H9 (cell line): ENCODE results near the gene F13A1. TPM values are rescaled to one million over a fixed set of nuclear protein-coding genes. Genes with fewer than 3 reads are reported as not detected.

Experiments
- DNase-seq: peaks from one replicate; pipeline ENCODE4 v3.0.0-alpha.2; 2017
- H2AFZ ChIP-seq: one replicate; pipeline ENCODE4 v1.6.1; 2013; ENCODE audit warnings: mild to moderate bottlenecking, low read length, control low read depth, moderate library complexity
- H2AK5ac ChIP-seq: 2 replicates; pipeline ENCODE4 v1.6.1; 2013; ENCODE audit warnings: low read length, control low read depth, mixed read lengths; ENCODE audit not compliant: insufficient read length
- H2BK120ac ChIP-seq: one replicate; pipeline ENCODE4 v1.6.1; 2013; ENCODE audit warnings: low read depth, mild to moderate bottlenecking, low read length, control low read depth, inconsistent platforms; ENCODE audit not compliant: poor library complexity, severe bottlenecking
- H2BK12ac ChIP-seq: 2 replicates; pipeline ENCODE4 v1.6.1; 2013; ENCODE audit warnings: low read length, control low read depth, mixed read lengths, low read depth; ENCODE audit not compliant: insufficient read length
- H2BK15ac ChIP-seq: 2 replicates; pipeline ENCODE4 v1.6.1; 2013; ENCODE audit warnings: low read depth, low read length, control low read depth
- H2BK20ac ChIP-seq: one replicate; pipeline ENCODE4 v1.6.1; 2013; ENCODE audit warnings: low read depth, mild to moderate bottlenecking, low read length, control low read depth, inconsistent platforms; ENCODE audit not compliant: poor library complexity, severe bottlenecking
- H2BK5ac ChIP-seq: 2 replicates; pipeline ENCODE4 v1.6.1; 2013; ENCODE audit warnings: low read length, control low read depth, mixed read lengths; ENCODE audit not compliant: insufficient read length
- H3K14ac ChIP-seq: 2 replicates; pipeline ENCODE4 v1.6.1; 2013; ENCODE audit warnings: low read length, control low read depth; ENCODE audit not compliant: insufficient read depth
- H3K18ac ChIP-seq: 2 replicates; pipeline ENCODE4 v1.6.1; 2013; ENCODE audit warnings: low read depth, mild to moderate bottlenecking, mixed read lengths, low read length, control low read depth; ENCODE audit not compliant: insufficient read length
- H3K23ac ChIP-seq: 2 replicates; pipeline ENCODE4 v1.6.1; 2013; ENCODE audit warnings: low read length, control low read depth, mixed read lengths, low read depth; ENCODE audit not compliant: insufficient read length
- H3K23me2 ChIP-seq: 2 replicates; pipeline ENCODE4 v1.6.1; 2013; ENCODE audit warnings: low read depth, mild to moderate bottlenecking, mixed read lengths, low read length, control low read depth; ENCODE audit not compliant: insufficient read length, poor library complexity, severe bottlenecking
- H3K27ac ChIP-seq: 2 replicates; pipeline ENCODE4 v1.5.1; 2013; ENCODE audit warnings: low read length, control low read depth, mixed read lengths, low read depth; ENCODE audit not compliant: insufficient read length
- H3K27me3 ChIP-seq: 2 replicates; pipeline ENCODE4 v1.6.1; 2013; ENCODE audit warnings: low read length, control low read depth, inconsistent platforms; ENCODE audit not compliant: insufficient read depth
- H3K4ac ChIP-seq: 2 replicates; pipeline ENCODE4 v1.6.1; 2013; ENCODE audit warnings: low read depth, mild to moderate bottlenecking, control low read depth, inconsistent platforms, low read length, moderate library complexity
- H3K4me1 ChIP-seq: 2 replicates; pipeline ENCODE4 v1.6.1; 2013; ENCODE audit warnings: low read length, control low read depth, inconsistent platforms; ENCODE audit not compliant: insufficient read depth
- H3K4me2 ChIP-seq: 2 replicates; pipeline ENCODE4 v1.6.1; 2013; ENCODE audit warnings: low read length, control low read depth, mixed read lengths; ENCODE audit not compliant: insufficient read length, insufficient read depth
- H3K56ac ChIP-seq: 2 replicates; pipeline ENCODE4 v1.6.1; 2013; ENCODE audit warnings: low read depth, mild to moderate bottlenecking, mixed read lengths, low read length, control low read depth; ENCODE audit not compliant: insufficient read length
- H3K79me1 ChIP-seq: 2 replicates; pipeline ENCODE4 v1.6.1; 2013; ENCODE audit warnings: low read depth, mild to moderate bottlenecking, moderate library complexity, low read length, control low read depth, inconsistent platforms; ENCODE audit not compliant: insufficient read depth, poor library complexity, severe bottlenecking
- H3K79me2 ChIP-seq: 2 replicates; pipeline ENCODE4 v1.6.1; 2013; ENCODE audit warnings: low read length, control low read depth, inconsistent platforms; ENCODE audit not compliant: insufficient read depth
- H3K9ac ChIP-seq: 2 replicates; pipeline ENCODE4 v1.6.1; 2013; ENCODE audit warnings: low read length, control low read depth, mixed read lengths; ENCODE audit not compliant: insufficient read length; ENCODE audit errors: extremely low read depth
- H3K9me3 ChIP-seq: one replicate; pipeline ENCODE4 v1.6.1; 2013; ENCODE audit warnings: low read depth, low read length, inconsistent platforms; ENCODE audit not compliant: control insufficient read depth
- H3T11ph ChIP-seq: one replicate; pipeline ENCODE4 v1.6.1; 2013; ENCODE audit warnings: mild to moderate bottlenecking, low read length, control low read depth, inconsistent platforms
- H4K20me1 ChIP-seq: one replicate; pipeline ENCODE4 v1.6.1; 2013; ENCODE audit not compliant: control insufficient read depth, insufficient read length, insufficient read depth
- H4K5ac ChIP-seq: 2 replicates; pipeline ENCODE4 v1.6.1; 2013; ENCODE audit warnings: low read depth, mild to moderate bottlenecking, mixed read lengths, low read length, control low read depth; ENCODE audit not compliant: insufficient read length
- H4K8ac ChIP-seq: replicated peaks from 2 replicates; pipeline ENCODE4 v1.6.1; 2013; ENCODE audit warnings: low read length, control low read depth, mixed read lengths, low read depth; ENCODE audit not compliant: insufficient read length
- H4K91ac ChIP-seq: 2 replicates; pipeline ENCODE4 v1.6.1; 2013; ENCODE audit warnings: low read depth, mild to moderate bottlenecking, moderate library complexity, mixed read lengths, low read length, control low read depth; ENCODE audit not compliant: insufficient read length
- H3K27ac Mint-ChIP-seq, 3 experiments: 2 replicates in 2 of 3; 3 replicates in 1 of 3; pipeline ENCODE4 v1.8.0; 2020 to 2021; ENCODE audit warnings: mixed read lengths in 3 of 3, mild to moderate bottlenecking in 1 of 3, moderate library complexity in 1 of 3
- H3K27me3 Mint-ChIP-seq: 2 replicates; pipeline ENCODE4 v1.8.0; 2021; ENCODE audit warnings: low read depth, mild to moderate bottlenecking, moderate library complexity, mixed read lengths
- H3K36me3 Mint-ChIP-seq, 3 experiments: 2 replicates in 2 of 3; 3 replicates in 1 of 3; pipeline ENCODE4 v1.8.0; 2020 to 2021; ENCODE audit warnings: low read depth in 3 of 3, mixed read lengths in 3 of 3; ENCODE audit not compliant: insufficient read depth in 1 of 3
- H3K4me1 Mint-ChIP-seq, 2 experiments: 2 replicates each; pipeline ENCODE4 v1.8.0; 2020; ENCODE audit warnings: mixed read lengths in 2 of 2
- H3K4me3 Mint-ChIP-seq, 2 experiments: 2 replicates in 1 of 2; 3 replicates in 1 of 2; pipeline ENCODE4 v1.8.0; 2020 to 2021; ENCODE audit warnings: mild to moderate bottlenecking in 2 of 2, mixed read lengths in 2 of 2, moderate library complexity in 1 of 2
- H3K9me3 Mint-ChIP-seq, 2 experiments: 2 replicates in 1 of 2; 3 replicates in 1 of 2; pipeline ENCODE4 v1.8.0; 2020; ENCODE audit warnings: mild to moderate bottlenecking in 2 of 2, mixed read lengths in 2 of 2, moderate library complexity in 1 of 2
- WGBS: extraction: QIAGEN DNeasy Blood & Tissue Kit; methylation state at CpG from one replicate; pipeline ENCODE4 v1.1.7; 2013; ENCODE audit warnings: missing lambda C conversion rate, low lambda C conversion rate, mixed read lengths; ENCODE audit not compliant: insufficient read length; ENCODE audit errors: extremely low coverage; 5-methylcytosine and 5-hydroxymethylcytosine counted together
- total RNA-seq: library from RNA; stranded (reverse); gene quantifications from 2 replicates; pipeline ENCODE4 v1.2.1, GENCODE V29; 2021
- TF ChIP-seq, protein P1 (sequence below): fragments of 200-600 bp; sonication (generic); conservative IDR thresholded peaks from 3 replicates; pipeline ENCODE4 v1.8.0; 2021; ENCODE audit warnings: antibody characterized with exemption, mild to moderate bottlenecking

The F13A1 gene
- total RNA-seq, 1 experiment from 2014 or later, result 0.15 TPM

DNA sequence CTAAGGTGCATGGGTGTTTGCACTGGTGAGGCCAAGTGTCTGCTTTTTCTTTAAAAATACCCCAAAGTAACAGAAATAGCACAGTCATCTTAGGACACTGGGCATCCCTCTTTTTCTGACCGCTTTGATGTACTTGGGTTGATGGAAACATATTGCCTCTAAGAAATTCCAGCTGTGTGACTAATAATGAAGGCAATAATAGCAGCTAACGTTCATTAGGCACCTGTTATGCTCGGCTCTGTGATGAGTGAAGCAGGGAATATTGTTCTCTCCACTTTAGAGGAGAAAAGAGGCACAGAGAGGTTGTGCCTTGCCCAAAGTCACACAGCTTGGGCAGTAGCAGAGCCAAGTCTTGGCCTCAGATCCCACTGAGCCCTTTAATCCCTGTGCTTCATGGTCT is 100.7 kb downstream of the F13A1 start:
- no peak overlapping the region for H3K4me2 ChIP-seq
- no peaks in the 10 kb centered on the region for H4K20me1 ChIP-seq
- no peak overlapping the region for H3K4me3 Mint-ChIP-seq
- no peaks in the 10 kb centered on the region for H3K9me3 ChIP-seq
- H2AK5ac ChIP-seq, result no peak overlapping the region
- no peaks in the 10 kb centered on the region for H3K9me3 Mint-ChIP-seq
- no peak overlapping the region for H4K5ac ChIP-seq
- TF ChIP-seq, protein P1, sequence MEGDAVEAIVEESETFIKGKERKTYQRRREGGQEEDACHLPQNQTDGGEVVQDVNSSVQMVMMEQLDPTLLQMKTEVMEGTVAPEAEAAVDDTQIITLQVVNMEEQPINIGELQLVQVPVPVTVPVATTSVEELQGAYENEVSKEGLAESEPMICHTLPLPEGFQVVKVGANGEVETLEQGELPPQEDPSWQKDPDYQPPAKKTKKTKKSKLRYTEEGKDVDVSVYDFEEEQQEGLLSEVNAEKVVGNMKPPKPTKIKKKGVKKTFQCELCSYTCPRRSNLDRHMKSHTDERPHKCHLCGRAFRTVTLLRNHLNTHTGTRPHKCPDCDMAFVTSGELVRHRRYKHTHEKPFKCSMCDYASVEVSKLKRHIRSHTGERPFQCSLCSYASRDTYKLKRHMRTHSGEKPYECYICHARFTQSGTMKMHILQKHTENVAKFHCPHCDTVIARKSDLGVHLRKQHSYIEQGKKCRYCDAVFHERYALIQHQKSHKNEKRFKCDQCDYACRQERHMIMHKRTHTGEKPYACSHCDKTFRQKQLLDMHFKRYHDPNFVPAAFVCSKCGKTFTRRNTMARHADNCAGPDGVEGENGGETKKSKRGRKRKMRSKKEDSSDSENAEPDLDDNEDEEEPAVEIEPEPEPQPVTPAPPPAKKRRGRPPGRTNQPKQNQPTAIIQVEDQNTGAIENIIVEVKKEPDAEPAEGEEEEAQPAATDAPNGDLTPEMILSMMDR, result no peak
- no peak for DNase-seq
- H2BK12ac ChIP-seq, result no peak overlapping the region
- no peaks in the 10 kb centered on the region for H3K23me2 ChIP-seq
- no peaks in the 10 kb centered on the region for H3K79me1 ChIP-seq
- H3K14ac ChIP-seq, result no peak overlapping the region; the same call in 1 of the 2 replicates
- H3K36me3 Mint-ChIP-seq, result no peaks in the 10 kb centered on the region
- no peak overlapping the region for H3K4ac ChIP-seq
- no peaks in the 10 kb centered on the region for H3K4me1 ChIP-seq
- no peak overlapping the region for H2BK20ac ChIP-seq
- no peak overlapping the region for H4K91ac ChIP-seq
- peaks cover 2 to 6% of the 10 kb centered on the region in 2 experiments; a peak in 3 of 4 replicates for H3K4me1 Mint-ChIP-seq
- H2BK15ac ChIP-seq, result no peak overlapping the region
- no peak overlapping the region for H2AFZ ChIP-seq
- WGBS, result no CpG with 5 or more reads among the region's 3 CpGs
- H3K27ac ChIP-seq, result no peak overlapping the region
- no peak overlapping the region for H2BK120ac ChIP-seq
- H3K27me3 Mint-ChIP-seq, result no peaks in the 10 kb centered on the region; the same call in none of the 2 replicates
- H3K9ac ChIP-seq, result no peak overlapping the region
- no peak overlapping the region for H3T11ph ChIP-seq
- H3K79me2 ChIP-seq, result no peaks in the 10 kb centered on the region
- H4K8ac ChIP-seq, result no peak overlapping the region
- H3K27me3 ChIP-seq, result no peaks in the 10 kb centered on the region
- no peak overlapping the region for H3K27ac Mint-ChIP-seq
- H3K56ac ChIP-seq, result no peak overlapping the region
- H3K18ac ChIP-seq, result no peak overlapping the region
- no peak overlapping the region for H3K23ac ChIP-seq
- no peak overlapping the region for H2BK5ac ChIP-seq
